ENCODE results near the gene KCNJ5. TPM values are rescaled to one million over a fixed set of nuclear protein-coding genes. Genes with fewer than 3 reads are reported as not detected.

The KCNJ5 gene
- total RNA-seq, 4 donors from 2014 or later: 0.30 to 1.2 (median 0.76) TPM

GRCh38 chr11:128856241-128856640 is 34.9 kb upstream of the KCNJ5 start:
- TF ChIP-seq EP300 (IDR thresholded peaks at IDR 0.05) (no peak), POLR2A (IDR thresholded peaks at IDR 0.05) (no peak)
- TF ChIP-seq, protein P1, sequence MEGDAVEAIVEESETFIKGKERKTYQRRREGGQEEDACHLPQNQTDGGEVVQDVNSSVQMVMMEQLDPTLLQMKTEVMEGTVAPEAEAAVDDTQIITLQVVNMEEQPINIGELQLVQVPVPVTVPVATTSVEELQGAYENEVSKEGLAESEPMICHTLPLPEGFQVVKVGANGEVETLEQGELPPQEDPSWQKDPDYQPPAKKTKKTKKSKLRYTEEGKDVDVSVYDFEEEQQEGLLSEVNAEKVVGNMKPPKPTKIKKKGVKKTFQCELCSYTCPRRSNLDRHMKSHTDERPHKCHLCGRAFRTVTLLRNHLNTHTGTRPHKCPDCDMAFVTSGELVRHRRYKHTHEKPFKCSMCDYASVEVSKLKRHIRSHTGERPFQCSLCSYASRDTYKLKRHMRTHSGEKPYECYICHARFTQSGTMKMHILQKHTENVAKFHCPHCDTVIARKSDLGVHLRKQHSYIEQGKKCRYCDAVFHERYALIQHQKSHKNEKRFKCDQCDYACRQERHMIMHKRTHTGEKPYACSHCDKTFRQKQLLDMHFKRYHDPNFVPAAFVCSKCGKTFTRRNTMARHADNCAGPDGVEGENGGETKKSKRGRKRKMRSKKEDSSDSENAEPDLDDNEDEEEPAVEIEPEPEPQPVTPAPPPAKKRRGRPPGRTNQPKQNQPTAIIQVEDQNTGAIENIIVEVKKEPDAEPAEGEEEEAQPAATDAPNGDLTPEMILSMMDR (IDR thresholded peaks at IDR 0.05): no peak
- Histone ChIP-seq H3K4me1 (peaks cover 0 to 6% (median 3%) of the 10 kb centered on the region in 4 donors), H3K27ac (no peak overlapping the region), H3K4me3 (no peak overlapping the region), H3K27me3 (no peaks in the 10 kb centered on the region), H3K9me3 (no peaks in the 10 kb centered on the region), H3K36me3 (no peaks in the 10 kb centered on the region)
- WGBS, 2 donors: 81 to 89% methylated on average over 6 of the region's 6 CpGs
- DNase-seq (ENCODE audit: low spot score in 2 of 2): no peak

- WGBS, 2 donors: 89 to 96% methylated on average over 2 of the region's 2 CpGs
- H3K27me3 ChIP-seq: no peaks in the 10 kb centered on the region
- no peak overlapping the region for H3K4me3 ChIP-seq
- no peaks in the 10 kb centered on the region for H3K9me3 ChIP-seq
- H3K27ac ChIP-seq: no peak overlapping the region
- H3K4me1 ChIP-seq: peaks cover 0 to 6% (median 3%) of the 10 kb centered on the region in 4 donors
- TF ChIP-seq EP300 (IDR thresholded peaks at IDR 0.05) (no peak), POLR2A (IDR thresholded peaks at IDR 0.05) (no peak)
- TF ChIP-seq, protein P1 (IDR thresholded peaks at IDR 0.05): no peak
- DNase-seq (ENCODE audit: low spot score in 2 of 2): no peak
- no peaks in the 10 kb centered on the region for H3K36me3 ChIP-seq
Observed at GRCh38 chr11:128857341-128857740, 33.8 kb upstream of the KCNJ5 start.

GRCh38 chr11:128859563-128860441 is 31.4 kb upstream of the KCNJ5 start:
- H3K4me3 ChIP-seq: no peak overlapping the region
- H3K4me1 ChIP-seq: peaks cover 0 to 10% (median 3%) of the 10 kb centered on the region in 4 donors
- no peaks in the 10 kb centered on the region for H3K9me3 ChIP-seq
- no peaks in the 10 kb centered on the region for H3K27me3 ChIP-seq
- 40 to 41% methylated on average over 33 of the region's 33 CpGs for WGBS, 2 donors
- no peak for TF ChIP-seq EP300 (IDR thresholded peaks at IDR 0.05)
- TF ChIP-seq, protein P1 (IDR thresholded peaks at IDR 0.05): peak; percentile 55 to 90 (median 67)
- peak; percentile 51 to 63 for DNase-seq (ENCODE audit: low spot score in 2 of 2)
- H3K36me3 ChIP-seq: no peaks in the 10 kb centered on the region
- H3K27ac ChIP-seq: no peak overlapping the region

DNA sequence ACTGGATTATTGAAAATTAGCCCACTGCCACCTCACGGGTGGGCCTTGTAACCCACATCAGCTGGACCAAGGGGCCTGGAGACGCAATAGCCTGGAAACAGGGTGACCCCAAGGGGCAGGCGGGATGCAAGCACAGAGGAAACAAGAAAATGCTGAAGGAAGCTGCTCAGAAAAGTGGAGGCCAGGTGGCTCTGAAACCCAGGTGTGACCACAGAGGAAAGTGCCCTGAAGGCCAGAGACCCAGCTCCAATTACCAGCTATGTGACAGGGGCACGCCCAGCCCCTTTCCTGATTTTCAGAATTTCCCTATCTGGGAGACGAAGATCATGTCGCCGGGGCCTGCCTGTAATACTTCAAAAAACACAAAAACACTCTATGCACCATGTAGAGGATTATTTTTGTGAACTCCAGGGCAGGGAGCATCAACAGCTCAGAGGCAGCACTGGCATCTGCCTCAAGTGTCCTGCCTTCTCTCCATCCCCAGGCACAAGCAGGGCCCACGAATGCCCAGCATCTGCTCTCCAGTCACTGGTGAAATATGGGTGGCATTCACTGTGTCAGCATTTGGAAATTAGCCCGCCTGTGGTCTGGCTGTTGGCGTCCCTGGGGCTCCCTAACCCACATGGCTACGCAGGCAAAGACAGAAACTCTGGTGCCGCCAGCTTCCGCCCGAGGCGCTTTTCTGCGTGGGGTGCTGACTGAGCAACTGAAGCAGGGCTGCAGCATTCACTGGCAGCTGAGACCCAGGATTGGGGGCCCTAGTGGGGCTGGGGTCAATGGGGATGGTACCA is 30.4 kb upstream of the KCNJ5 start:
- WGBS, 2 donors: 90 to 92% methylated on average over 16 of the region's 16 CpGs
- TF ChIP-seq POLR2A (IDR thresholded peaks at IDR 0.05) (no peak), EP300 (IDR thresholded peaks at IDR 0.05) (no peak)
- TF ChIP-seq, protein P1 (IDR thresholded peaks at IDR 0.05): no peak
- DNase-seq (ENCODE audit: low spot score in 2 of 2): no peak

DNA sequence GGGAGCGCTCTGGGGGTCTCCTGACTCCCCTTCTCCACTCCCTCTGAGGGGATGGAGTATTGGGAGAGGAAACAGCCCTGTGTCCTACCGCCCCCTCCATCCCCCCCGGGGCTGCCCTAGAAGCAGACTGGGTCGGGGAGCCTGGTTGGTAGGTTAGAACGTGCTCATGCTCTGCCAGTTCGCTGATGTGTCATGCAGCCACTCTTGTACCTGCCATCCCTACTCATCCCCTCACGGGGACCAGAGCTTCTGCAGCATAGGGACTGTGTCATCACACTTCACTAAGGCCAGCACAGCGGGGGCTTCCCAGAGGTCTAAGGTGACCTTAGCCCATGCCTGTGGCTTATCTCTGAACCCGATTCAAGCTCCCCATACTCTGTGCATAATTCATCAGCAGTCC is 28.8 kb upstream of the KCNJ5 start:
- DNase-seq (ENCODE audit: low spot score in 2 of 2): no peak
- no peaks in the 10 kb centered on the region for H3K36me3 ChIP-seq
- H3K9me3 ChIP-seq: no peaks in the 10 kb centered on the region
- peaks cover 0 to 10% (median 3%) of the 10 kb centered on the region in 4 donors for H3K4me1 ChIP-seq
- H3K27me3 ChIP-seq: no peaks in the 10 kb centered on the region
- no peak overlapping the region for H3K4me3 ChIP-seq
- TF ChIP-seq, protein P1 (IDR thresholded peaks at IDR 0.05): no peak
- TF ChIP-seq POLR2A (IDR thresholded peaks at IDR 0.05) (no peak), EP300 (IDR thresholded peaks at IDR 0.05) (no peak)
- no peak overlapping the region for H3K27ac ChIP-seq
- whole genome bisulfite sequencing, 2 donors: 93 to 95% methylated on average over 7 to 9 of the region's 9 CpGs

More for the DNA sequence above, 30.4 kb upstream of the KCNJ5 start:
- no peaks in the 10 kb centered on the region for H3K9me3 ChIP-seq
- no peaks in the 10 kb centered on the region for H3K27me3 ChIP-seq
- H3K36me3 ChIP-seq: no peaks in the 10 kb centered on the region
- no peak overlapping the region for H3K27ac ChIP-seq
- H3K4me3 ChIP-seq: no peak overlapping the region
- peaks cover 0 to 10% (median 3%) of the 10 kb centered on the region in 4 donors for H3K4me1 ChIP-seq

Measured in tibial nerve (tissue), 4 donors.